HG03565 (cell line): ENCODE results near the gene NDUFA1.
"Not testable (repeated sequence)": the region's sequence is repeated elsewhere in the genome, so short reads cannot be mapped to it uniquely, and the experiment has no call there.

ENCODE experiments used
- ATAC-seq: cut with Tn5 transposase; IDR thresholded peaks from one replicate; pipeline ENCODE4 v1.9.1; 2021; ENCODE audit warnings: mild to moderate bottlenecking, moderate library complexity; ENCODE audit not compliant: unreplicated experiment

The NDUFA1 gene

GRCh38 chrX:119899125-119899524 lies 27.5 kb downstream of the NDUFA1 start:
- ATAC-seq: no peak

GRCh38 chrX:119900976-119901375 lies 29.3 kb downstream of the NDUFA1 start:
- no peak for ATAC-seq

GRCh38 chrX:119916310-119916709 lies 44.7 kb downstream of the NDUFA1 start:
- no peak for ATAC-seq

GRCh38 chrX:119917877-119918276 lies 46.2 kb downstream of the NDUFA1 start:
- ATAC-seq: no peak

- no peak for ATAC-seq
Measured at GRCh38 chrX:119919835-119920585, 48.4 kb downstream of the NDUFA1 start.

- ATAC-seq: not testable (repeated sequence)
Measured at GRCh38 chrX:119922391-119922790, 50.8 kb downstream of the NDUFA1 start.
